HG03558 (cell line): ENCODE measurements around the gene LCORL.
"Not testable (repeated sequence)": the region's sequence is repeated elsewhere in the genome, so short reads cannot be mapped to it uniquely, and the experiment has no call there.

Experiments used
- ATAC-seq: cut with Tn5 transposase; IDR thresholded peaks from one replicate; pipeline ENCODE4 v1.9.1; 2021; ENCODE audit warnings: moderate number of reproducible peaks; ENCODE audit not compliant: unreplicated experiment; ENCODE audit errors: extremely low read depth

The LCORL gene

DNA sequence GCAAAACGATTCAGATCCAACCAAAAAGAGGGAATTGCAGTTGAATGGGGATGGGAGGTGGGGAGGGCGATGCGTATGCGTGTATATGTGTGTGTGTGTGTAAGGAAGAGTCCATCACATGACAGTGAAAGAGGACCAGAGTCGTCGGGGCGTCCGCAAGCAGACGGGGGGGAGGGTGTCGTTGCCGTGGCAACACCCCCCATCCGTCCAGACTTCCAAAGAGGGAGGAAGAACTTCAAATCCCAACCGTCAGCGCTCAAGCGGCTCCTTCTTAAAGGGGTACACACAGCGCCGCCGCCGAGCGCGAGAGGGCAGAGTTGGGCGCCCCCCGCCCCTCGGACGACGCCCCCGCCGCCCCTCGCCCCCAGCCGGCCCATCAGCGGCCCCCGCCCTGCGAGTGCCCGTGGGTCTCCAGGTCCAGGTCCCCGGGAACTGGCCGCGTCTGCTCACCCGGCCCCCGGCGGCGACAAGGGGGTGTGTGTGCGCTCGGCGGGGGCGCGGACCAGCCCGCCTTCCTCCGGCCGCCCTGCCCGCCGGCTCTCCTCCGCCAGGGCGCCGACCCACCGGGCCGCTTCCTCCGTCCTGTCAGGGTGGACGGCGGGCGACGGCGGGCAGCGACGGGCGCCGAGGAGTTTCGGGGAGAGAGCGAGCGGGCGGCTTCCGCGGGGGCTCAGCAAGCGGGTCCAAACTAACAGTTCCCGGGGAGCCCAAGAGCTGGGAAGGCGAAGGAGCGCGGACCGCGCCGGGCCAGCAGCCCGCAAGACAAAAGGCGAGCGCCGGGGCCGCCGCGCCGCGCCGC is 685 bp downstream of the LCORL start:
- no peak for ATAC-seq

- ATAC-seq, result no peak
Measured at GRCh38 chr4:18020145-18020670, 1.3 kb downstream of the LCORL start.

DNA sequence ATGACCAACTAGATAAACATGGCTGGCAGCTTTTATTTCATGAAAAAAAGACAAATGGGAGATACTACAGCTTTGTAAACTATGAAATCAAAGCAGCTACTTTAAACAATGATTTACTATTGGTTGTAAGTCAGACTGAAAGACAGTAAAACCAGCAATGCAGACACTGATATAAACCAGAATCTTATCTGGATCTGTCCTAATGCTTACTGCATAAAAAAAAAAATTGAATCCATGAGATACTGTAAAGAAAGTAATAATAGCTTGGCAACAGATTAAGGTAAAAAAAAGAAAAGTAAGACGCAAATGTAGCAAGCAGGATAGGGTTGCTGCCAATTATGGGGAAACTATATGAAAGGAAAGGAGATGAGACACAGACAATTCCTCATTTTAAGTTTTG is 7.3 kb downstream of the LCORL start:
- no peak for ATAC-seq

DNA sequence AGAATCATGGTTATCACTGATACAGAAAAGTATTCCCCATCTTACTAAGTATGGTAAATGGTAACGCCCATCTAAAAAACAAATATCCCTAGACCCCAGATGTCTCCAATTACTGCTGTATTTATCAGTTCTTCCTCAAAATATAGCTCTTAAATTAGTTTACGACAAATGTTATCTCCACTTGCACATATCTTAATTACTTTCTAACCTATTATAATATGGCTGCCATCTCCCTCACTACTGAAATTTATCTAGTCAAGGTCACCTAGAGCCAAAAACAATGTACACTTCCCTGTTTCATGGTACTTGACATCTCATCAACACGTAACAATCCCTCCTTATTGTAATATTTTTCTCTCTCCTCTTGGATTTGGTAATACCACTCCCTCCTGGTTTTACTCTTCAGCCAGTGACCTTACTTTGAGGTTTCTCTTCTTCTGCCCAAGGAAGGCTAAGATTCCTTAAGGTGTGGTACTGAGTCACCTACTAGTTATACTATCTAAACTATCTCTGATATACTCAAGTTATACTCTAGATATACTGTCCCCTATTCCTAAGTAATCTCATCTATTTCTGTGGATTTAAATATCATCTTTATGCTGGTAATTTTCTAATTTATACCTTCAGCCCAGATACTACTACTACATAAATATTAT is 8.6 kb downstream of the LCORL start:
- ATAC-seq, result no peak

DNA sequence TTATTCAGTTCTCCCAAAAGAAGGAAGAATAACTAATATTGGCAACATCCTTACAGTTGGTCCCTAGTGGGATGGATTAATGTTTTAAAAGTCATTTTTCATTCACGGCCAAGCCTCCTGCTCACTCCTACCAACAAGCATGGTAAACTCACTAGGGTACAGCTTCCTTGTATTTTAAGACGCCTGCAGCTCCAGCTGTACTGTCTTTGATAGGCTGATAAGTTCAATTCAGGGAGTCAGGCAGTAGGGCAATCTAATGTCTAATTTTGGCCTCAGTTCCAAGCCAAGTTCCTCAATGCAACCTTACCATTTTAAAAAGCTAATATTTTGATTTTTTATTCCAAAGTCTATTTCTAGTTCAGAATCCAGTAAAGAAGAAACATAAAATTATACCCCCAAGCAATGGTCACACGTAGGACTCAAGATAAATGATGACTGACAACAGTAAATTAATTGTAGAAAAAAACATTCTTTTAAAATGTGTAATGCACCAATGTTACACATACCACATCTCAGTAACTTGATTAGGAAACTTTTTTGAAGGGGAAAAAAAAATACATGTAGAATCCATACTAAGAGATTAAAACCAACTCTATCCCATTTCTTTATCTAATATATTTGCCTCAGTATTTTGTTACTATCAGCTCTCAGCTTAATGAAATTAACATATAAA is 9.3 kb downstream of the LCORL start:
- no peak for ATAC-seq

- ATAC-seq, result no peak
Measured at GRCh38 chr4:18007625-18008024, 13.9 kb downstream of the LCORL start.

DNA sequence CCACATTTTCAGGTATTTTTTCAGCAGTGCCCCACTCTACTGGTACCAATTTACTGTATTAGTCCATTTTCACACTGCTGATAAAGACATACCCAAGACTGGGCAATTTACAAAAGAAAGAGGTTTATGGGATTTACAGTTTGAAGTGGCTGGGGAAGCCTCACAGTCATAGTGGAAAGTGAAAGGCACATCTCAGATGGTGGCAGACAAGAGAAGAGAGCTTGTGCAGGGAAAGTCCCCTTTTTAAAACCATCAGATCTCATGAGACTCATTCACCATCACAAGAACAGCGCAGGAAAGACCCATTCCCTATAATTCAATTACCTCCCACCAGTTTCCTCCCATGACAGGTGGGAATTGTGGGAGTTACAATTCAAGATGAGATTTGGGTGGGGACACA is 15.1 kb downstream of the LCORL start:
- ATAC-seq, result not testable (repeated sequence)

GRCh38 chr4:17997129-17997528 is 24.4 kb downstream of the LCORL start:
- no peak for ATAC-seq

- no peak for ATAC-seq
Measured at GRCh38 chr4:17995165-17995564, 26.4 kb downstream of the LCORL start.

- ATAC-seq, result no peak
Measured at GRCh38 chr4:17985832-17986231, 35.7 kb downstream of the LCORL start.

GRCh38 chr4:17981063-17981462 is 40.5 kb downstream of the LCORL start:
- ATAC-seq, result no peak

GRCh38 chr4:17968721-17969120 is 52.8 kb downstream of the LCORL start:
- ATAC-seq, result no peak

GRCh38 chr4:17967078-17967477 is 54.5 kb downstream of the LCORL start:
- no peak for ATAC-seq

DNA sequence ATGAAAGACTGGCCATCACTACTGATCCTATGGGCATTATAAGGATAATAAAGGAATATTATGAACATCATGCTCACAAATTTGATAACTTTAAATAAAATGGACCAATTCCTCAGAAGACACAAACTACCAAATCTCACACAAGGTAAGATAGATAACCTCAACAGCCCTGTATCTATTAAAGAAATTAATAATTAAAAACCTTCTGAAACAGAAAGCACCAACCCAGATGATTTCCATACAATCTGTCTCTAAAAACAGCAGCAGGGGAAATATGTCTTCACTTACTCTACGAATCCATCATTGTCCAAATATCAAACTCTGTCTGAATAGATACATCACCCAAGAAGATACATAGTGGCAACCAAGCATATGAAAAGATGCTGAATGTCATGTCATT is 55.2 kb downstream of the LCORL start:
- no peak for ATAC-seq

DNA sequence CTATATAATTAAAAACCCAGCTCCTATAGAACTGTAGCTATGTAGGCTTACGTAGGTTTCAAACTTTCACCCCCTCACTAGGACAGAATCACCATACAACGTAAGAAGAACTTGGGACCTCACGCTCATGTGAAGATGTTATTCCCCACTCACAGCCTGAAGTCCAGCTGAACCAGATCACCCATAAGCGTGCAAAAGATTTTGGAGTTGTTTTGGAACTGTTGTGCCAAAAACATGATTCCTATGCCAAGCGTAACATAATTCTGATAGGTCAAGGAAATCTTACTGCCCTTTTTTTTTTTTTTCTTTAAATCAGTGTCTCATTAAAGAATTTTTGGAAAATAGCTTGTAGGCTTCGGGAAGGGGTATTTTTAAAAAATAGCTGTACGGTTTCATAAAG is 57.0 kb downstream of the LCORL start:
- ATAC-seq, result no peak

DNA sequence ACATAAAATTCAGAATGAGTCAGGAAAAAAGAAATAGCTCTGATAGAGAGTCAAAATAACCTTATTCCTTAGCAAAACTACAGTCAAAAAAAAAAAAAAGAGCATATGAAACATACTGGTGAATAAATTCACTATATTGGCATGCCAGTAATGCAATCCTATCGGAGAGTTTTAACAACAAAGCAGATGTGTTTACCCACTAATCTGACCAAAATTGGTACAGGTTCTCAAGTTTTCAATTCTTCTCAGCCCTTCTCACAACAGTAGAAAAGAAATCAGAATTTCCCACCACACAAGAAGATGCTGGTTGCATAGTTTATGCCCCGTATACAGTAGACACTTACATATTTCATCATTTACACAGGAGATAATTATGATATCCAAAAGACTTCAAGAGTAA is 59.4 kb downstream of the LCORL start:
- ATAC-seq, result no peak

DNA sequence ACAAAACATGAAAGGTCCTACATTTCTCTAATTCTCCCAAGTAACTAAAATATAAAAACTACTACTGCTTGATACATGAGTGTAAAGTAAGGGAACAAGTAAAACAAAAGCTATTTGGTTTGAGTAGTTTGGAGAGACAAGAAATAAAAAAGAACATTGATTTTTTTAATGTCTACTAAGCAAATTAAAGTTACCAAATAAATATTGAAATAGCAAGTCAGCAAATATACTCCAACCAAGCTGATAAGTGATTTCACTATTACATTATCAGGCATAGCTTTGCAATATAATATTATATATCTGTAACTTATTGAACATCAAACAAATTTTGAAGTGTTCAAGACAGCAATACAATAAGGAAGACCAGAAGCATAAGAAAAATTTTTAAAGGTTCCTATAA is 60.3 kb downstream of the LCORL start:
- no peak for ATAC-seq

- no peak for ATAC-seq
Measured at GRCh38 chr4:17958181-17958580, 63.4 kb downstream of the LCORL start.

GRCh38 chr4:17957688-17958087 is 63.9 kb downstream of the LCORL start:
- ATAC-seq, result no peak

- no peak for ATAC-seq
Measured at GRCh38 chr4:17956245-17956644, 65.3 kb downstream of the LCORL start.

GRCh38 chr4:17945303-17945702 is 76.3 kb downstream of the LCORL start:
- no peak for ATAC-seq
